Endometrium (tissue), 2 donors: ENCODE results near the gene FOXO4.

Experiments used
- FAIRE-seq: peaks from 2 replicates; lab custom pipeline; 2012; peaks lifted over from hg19 to GRCh38; lab: Jason Lieb, UNC
- donor health status: control.
- donor health status: control.

The FOXO4 gene

GRCh38 chrX:71140440-71140839, 44.8 kb downstream of the FOXO4 start:
- FAIRE-seq, result no peak

- FAIRE-seq, result no peak
These were observed 47.9 kb downstream of the FOXO4 start for GRCh38 chrX:71143508-71143907.

GRCh38 chrX:71144651-71145050, 49.0 kb downstream of the FOXO4 start, which contains the start of gene NLGN3:
Gene NLGN3 (plus strand): TSS chrX:71144841. CDS start chrX:71147750, 2,909 bp downstream.
- no peak for FAIRE-seq

GRCh38 chrX:71147496-71148277, 52.0 kb downstream of the FOXO4 start:
- FAIRE-seq, result no peak

GRCh38 chrX:71148278-71148663, 52.6 kb downstream of the FOXO4 start:
- no peak for FAIRE-seq

- FAIRE-seq, result no peak
These were observed 55.7 kb downstream of the FOXO4 start for GRCh38 chrX:71151366-71151765.
